NAMALWA (cell line): ENCODE results near the gene EYS.
A peak's percentile ranks its signal among the peaks of the same experiment; 100 is the strongest.

Experiments
- DNase-seq: peaks from one replicate; pipeline ENCODE4 v3.0.0-alpha.2; 2015; ENCODE audit warnings: low spot score

Gene EYS

DNA sequence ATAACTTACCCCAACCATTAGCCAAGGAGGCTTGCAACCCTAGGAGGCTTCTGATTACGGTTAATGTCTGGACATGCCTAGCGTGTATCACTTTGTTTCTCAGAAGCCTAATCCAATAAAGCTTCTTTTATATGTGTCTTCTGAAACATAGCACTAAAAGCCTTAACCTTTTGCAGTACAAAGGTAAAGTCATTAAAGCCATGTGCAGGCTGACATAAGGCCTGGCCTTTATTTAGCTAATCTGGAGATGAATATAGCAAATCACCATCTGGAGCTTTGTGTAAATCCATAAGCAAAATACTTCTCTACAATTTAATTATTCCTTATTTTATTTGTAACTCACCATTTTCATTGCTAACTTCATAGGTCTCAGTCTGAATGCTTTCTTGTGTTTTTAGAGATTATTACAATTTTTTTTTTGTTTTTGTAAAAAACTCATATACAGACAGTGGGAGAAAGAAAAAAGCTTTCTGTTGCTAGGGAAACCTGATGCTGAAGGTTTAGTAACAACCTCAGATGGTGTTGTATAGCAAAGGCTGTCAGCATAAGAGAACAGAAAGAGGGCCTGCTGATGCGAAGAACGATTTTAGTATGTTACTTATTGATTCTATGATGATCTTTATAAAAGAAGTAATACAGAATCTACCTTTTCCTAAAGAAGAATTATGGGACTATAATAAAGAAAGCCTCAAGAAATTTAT, at the start of gene EYS:
TSS of gene EYS (minus strand) at position 101 of the 701 bp plus-strand sequence. CDS start 211,816 bp downstream, outside the sequence.
- no peak for DNase-seq

DNA sequence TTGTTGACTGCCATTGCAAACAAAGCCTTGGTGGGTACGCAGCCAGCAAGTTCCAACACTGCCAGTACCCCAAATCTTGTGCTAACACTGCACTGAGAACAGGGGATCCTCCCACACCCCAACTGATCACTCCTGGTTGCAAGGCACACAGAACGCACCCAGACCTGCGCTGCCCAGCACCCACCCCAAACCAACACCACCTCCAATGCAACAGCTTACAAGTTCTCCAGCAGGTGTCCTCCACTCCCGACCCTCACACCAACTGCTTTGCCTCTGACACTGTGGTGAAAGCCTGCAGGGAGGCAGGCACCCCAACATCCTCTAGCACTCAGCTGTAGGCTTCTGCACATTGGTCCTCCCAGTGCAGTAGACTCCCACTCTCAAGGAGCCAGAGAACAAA, 39.3 kb upstream of the EYS start:
- DNase-seq = no peak

DNA sequence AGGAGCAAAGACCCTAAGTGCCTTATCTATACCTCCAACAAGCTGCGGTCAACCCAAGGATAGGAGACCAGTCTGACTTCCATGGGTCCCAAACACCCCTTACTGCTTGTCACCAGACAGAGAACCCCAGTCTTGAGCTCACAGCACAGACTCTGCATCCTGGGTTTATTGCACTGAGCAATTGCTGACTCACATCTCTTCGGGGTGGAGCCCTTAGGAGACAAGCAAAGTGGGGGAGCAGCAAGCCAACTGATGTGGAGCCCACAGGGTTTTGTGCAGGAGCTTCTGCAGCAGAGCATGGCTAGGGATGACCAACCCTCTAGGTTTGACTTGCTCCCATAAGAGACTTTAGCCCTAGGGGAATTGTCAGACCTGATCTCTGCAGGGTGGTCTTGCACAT, 38.6 kb upstream of the EYS start:
- DNase-seq = no peak

DNA sequence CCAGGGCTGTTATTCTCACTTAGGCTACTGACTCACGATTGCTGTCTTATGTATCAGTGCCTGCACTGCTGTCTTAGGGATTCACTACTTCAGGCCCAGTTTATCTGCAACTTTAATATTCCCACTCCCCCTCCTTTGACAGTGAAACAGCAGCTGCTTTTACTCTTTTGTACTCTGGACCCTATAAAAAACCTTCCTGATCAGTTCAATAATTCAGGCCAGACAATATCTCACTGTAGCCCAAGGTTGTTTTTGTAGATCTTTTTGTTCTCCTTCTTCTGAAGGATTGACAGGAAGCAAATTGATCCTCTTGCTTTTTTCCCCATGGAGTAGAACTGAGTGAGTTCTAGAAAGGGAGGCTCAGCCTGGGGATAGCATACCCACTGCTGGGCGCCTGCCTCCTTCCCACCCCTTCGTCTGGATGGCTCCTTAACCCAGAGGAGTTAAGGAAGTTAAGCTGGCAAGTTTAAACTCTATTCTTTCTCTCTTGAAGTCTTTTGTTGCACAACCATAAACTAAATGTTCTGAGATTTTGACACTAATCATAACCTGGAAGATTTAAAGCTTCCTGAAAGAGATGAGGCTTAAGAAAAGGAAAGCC, 22.0 kb upstream of the EYS start:
- no peak for DNase-seq

DNA sequence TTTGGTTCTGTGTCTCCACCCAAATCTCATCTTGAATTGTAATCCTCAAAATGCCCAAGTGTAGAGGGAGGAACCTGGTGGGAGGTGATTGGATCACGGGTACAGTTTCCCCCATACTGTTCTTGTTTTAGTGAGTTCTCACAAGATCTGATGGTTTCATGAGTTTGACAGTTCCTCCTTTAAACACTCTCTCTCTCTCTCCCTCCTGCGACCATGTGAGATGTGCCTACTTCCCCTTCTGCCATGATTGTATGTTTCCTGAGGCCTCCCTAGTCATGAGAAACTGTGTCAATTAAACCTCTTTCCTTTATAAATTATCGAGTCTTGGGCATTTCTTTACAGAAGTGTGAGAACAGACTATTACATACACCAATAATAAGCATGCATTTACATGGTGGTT, 12.1 kb upstream of the EYS start:
- peak; percentile 1 for DNase-seq

DNA sequence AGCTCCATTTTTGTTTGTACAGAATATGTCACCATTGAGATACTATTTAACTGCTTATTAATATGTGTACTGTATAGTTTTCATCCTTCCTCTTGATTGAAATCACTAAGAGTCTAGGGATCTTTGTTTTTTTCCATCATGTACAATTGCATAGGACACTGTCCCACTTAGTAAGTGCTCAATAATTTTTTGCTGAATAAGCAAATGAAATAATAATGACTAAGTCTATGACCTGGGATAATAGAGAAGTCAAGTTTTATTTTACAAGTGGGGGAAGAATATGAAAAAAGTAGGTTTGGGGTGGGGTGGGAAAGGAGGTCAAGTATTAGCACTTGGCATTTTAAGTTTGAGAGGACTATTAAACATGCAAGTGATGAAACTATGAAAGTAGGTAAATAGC, 4.5 kb upstream of the EYS start:
- no peak for DNase-seq

DNA sequence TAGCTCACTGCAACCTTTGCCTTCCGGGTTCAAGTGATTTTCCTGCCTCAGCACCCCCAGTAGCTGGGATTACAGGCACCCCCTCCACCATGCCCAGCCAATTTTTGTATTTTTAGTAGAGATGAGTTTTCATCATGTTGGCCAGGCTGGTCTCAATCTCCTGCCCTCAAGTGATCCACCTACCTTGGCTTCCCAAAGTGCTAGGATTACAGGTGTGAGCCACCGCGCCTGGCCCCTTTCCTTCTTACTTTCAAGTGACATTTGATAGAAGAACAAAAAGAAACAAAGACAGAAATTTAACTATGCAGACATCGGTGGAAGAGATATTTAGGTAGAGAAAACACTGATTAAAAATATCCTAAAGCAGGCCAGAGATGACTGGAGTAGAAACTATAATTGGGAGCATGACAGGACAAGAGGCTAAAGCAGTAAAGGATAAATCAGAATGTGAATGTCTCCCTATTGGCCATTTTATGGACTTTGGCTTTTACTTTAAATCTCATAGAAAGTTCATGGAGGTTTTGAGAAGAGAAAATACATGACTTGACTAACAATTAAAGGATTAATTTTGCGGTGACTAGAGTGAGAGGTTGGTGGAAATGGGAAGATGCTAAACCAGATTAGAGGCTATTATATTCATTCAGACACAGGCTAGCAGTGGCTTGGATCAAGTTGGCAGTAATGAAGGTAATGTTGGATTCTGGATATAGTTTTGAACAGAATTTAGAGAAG, 2.2 kb upstream of the EYS start:
- no peak for DNase-seq

DNA sequence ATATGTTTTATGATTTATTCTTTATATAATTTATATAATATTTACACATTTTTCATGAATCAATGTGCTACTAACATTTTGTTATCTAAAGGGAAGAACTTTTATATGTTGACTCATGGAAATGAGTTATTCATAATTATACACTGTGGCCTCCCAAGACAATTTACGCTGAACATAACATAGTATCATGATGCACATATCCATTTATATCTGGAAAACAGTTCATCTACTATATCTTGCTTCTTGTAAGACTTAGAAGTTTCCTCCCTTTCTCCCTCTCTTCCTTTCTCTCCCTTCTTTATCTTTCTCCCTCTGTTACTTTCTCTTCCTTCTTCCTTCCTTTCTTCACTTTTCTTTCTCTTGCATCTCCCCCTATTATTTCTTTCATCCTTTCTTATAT, 1.1 kb upstream of the EYS start:
- DNase-seq = no peak

DNA sequence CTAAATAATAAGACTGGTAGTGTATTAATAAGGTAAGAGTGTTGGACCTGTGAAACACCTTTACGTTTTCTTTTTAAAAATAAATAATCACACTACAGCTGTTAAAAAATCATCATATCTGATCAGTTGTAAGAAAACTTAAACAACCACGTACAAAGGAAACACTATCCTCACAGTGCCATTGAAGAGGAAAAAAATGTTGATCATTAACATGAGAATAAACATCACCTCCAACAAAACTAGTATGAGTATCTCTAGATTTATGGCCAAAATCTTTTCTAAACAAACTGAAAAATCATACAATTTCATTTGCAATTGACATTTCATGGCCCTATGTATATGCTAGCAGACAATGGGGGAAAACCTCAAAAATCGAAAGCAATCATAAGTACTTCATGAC, 590 bp downstream of the EYS start:
- no peak for DNase-seq

DNA sequence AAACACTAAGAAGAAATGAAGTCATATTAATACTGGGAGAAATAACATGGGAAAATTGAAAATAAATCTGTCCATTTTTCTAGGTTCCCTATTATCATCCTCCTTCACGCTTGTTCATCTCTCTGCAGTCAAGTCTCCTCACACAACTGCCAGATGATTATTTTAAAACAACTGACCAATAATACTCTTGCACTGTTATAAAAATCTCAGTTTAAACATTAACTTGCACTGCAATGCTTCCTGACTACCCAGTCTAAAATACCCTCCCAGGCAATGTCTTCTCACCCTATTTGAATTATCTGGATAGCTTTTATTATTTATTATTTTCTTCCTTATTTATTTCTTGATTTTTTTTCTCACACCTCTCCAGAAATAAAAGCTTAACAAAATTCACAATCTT, 5.7 kb downstream of the EYS start:
- no peak for DNase-seq

DNA sequence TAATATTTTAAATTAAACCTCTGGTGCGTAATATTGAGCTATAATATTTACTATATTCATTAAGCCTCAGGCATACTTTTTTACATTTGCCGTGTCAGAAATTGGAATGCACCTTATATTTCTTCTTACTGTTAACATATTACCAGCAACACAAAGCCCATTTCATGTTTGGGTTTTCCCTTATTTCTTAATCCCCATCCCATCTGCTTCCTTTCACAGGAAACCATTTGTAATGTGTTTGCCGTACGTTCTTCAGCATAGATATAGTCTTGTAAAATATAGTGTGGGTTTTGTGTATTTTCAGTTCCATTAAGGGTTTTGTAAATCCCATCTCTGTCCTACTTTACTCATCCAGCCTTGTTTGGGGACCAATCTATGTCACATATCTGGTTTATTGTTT, 6.5 kb downstream of the EYS start:
- no peak for DNase-seq

DNA sequence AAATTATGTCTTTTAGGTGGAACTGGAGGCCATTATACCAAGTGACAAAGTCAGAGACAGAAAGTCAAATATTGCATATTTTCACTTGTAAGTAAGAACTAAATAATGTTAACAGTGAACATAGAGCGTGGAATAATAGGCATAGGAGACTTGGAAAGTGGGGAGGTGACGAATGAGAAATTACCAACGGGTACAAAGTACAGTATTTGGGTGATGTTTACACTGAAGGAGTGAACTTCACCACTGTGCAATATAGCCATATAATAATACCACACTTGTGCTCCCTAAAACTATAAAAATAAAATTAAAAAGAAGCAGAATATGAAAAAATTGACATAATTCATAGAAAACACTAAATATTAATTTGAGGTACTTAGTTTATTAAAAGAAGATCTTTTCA, 14.9 kb downstream of the EYS start:
- DNase-seq = no peak

DNA sequence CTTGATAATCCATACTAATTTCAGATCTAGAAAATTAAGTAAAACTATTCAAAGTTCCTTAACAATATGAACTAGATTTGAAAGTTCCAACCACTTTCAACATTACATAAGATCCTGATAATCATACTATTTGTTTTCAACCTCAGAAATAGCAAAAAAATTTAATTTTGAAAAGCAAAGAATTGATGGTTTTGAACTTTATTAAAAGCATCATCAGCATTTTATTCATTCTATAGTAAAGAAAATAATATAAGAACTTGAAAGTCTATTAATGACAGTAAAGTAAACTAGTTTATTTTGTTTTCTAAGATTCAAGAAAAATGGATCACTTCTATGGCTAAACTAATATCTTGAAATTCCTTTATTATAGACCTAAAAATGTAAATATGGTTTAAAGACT, 26.8 kb downstream of the EYS start:
- no peak for DNase-seq

DNA sequence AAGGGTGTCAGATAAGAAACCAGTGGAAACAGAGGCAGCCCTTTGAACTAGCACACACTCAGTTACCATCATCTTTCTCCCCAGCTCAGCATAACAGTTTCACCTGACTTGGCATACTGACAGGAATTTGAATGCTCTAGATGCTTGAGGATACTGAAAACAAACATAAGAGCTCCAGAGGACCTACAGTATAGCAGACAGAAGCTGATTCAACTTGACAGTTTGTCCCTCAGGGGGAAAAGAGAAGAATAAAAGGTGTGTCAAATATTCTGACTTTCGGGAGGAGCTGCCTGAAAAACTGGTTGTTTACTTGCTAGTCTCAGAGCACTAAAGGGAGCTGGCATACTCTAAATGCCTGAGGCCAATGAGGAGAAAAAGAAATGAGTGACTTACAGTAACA, 35.1 kb downstream of the EYS start:
- no peak for DNase-seq

DNA sequence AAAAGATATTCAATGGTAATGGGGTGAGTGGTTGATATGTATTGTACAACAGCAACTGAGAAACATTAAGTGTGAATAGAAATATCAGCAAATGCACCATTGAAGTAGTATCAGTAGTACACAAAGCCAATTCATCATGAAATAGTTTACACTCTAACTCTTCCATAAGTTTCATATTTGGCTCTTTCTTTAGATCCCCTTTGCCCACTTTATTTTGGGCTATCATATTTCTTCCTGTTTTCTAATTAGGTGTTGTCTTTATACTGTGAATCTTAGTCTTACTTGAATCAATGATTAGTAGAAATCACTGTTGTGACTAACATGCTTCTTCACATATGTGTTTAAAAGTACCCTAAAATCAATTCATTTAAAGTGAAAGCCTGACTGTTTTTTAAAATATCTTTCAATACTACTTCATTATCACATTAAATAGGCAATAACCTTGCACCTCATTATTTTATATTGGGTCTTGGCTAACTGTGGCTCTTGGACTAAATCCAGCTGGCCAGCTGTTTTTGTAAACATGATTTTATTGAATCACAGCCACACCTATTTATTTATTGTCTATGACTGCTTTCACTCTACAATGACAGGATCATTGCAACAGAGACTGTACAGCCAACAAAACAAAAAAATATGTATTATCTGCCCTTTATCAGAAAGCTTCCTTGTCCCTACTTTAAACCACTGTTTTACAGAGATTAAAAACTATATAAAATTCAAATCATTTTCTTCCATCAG, 38.9 kb downstream of the EYS start:
- DNase-seq = no peak

DNA sequence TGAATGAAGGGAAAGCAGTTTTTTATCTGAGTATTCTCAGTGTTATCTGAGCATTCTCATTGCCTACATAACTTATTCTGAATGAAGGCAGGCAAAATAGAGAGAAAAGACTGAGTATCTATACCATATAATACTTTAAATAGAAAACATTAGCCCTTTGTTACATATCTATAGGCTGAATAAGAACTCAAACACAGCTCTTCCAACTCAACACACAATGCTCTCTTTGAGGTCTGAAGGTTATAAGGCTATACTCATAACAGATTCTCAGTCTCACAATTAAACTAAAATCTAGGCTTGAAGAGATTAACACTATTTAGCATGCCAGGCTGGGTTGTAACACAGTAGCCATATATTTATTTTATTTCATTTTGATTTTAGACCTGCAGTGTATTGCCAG, 56.9 kb downstream of the EYS start:
- no peak for DNase-seq

DNA sequence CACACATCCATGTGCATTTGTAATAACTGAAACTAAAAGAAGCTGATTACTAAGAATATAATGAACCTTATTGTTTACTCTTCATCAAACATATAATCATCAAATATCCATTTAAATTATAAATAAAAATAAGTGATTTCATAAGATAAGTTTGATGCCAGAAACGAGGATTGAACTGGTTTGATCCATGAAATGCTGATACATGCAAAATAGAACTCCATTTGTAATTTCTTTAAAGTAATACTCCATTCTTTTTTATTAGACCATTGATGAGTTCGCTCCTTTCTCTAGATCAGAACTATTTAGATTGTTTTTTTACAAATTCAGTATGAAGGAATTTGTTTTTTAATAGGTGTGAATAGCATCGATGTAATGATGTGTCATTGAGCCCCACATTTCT, 57.6 kb downstream of the EYS start:
- no peak for DNase-seq

DNA sequence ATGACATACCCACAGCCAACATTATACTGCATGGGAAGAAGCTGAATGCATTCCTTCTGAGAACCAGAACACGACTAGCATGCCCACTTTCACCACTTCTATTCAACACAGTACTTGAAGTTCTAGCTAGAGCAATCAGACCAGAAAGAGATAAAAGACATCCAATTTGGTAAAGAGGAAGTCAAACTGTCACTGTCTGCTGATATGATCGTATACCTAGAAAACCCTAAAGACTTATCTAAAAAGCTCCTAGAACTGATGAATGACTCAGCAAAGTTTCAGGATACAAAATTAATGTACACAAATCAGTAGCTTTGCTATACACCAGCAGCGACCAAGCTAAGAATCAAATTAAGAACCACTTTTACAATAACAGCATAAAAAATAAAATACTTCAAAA, 60.5 kb downstream of the EYS start:
- DNase-seq = no peak

DNA sequence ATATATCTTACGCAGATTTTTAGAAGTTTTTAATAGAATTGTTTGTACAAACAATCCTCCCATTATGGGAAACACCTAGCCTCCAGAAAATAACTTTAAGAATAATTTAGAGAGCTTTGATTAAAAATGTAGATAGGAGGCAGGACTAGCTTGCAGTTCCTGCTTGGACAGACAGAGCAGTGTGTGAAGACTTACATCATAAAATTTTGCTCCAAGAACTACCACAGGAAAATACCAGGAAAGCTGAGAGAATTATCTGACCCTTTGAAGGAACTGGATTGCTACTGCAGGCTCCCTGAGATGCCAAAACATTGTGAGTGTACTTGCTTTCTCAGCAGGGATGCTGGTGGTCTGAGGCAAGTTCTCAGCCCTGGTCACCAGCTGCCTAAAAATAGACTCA, 64.2 kb downstream of the EYS start:
- no peak for DNase-seq

DNA sequence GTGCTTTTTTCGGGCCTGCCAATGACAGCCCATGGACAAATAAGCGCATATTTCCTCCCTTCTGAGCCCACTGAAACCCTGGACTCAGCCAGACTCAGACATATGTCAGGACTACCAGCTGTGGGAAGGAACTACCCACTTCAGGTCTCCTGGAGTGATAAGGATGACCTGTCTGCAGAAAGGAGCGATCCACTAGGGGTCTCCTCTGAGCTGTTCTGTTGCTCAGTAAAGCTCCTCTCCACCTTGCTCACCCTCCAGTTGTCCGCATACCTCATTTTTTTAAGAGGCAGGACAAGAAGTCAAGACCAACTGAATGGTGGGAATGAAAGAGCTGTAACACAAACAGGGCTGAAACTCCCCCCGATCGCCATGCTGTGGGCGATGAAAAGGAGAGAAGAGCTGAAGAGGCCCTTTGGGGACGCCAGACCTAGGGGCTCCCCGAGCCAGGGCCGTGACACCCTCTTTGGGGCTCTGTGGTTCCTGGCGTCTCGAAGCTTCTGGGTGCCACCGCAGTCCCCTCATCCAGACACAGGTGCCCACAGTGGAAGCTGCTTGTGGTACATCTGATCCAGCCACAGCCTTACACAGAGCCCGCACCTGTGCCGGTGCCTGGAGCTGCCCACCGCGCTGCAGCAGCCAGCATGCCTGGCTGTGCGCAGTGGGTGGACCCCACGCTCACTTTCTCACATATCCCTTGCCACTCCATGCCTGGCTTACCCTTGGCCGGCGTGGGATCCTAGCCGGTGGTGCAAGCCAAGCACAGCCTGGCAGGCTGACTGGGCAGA, 68.8 kb downstream of the EYS start:
- DNase-seq = peak; percentile 5

DNA sequence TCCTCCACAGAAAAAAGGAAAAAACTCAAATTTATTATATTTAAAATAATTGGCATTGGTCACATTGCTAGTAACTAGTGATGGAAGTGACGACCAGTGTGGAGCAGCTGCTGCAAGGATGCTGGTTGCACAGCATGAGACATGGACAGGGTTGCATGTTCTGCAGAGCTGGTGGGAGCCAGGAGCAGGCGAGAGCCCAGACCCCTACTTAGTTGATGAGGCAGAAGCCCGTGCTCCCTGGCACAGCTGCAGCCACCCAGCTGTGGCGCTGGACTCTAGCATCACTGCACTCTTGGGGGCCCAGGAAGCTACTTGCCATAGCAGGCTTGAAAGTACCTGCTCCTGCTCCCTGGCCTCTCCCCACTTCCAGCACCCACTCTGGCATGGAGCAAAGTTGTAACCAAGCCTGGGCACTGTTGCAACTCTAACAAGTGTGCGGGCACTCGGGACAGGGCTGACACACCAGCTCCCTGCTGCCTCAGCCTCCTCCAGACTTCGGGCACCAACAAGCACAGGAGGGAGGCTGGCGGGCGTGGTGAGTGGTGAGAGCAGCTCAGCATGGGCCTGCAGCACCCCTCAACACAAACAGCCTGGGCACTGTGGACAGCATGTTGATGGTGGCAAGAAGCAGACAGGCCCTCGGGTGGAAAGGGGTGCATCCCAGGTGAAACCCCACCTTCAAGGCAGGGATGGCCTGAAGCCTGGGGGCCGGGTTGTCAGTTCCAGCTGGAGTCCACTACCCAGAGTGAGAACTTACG, 69.6 kb downstream of the EYS start:
- DNase-seq = no peak
